Measurements from ENCODE around the gene OR51I1. TPM values are rescaled to one million over a fixed set of nuclear protein-coding genes. Genes with fewer than 3 reads are reported as not detected.

OR51I1 gene
- polyA plus RNA-seq, 1 donor (not counting 4 experiments of a cell fraction or from before 2014, with no cell fraction given) = not detected

DNA sequence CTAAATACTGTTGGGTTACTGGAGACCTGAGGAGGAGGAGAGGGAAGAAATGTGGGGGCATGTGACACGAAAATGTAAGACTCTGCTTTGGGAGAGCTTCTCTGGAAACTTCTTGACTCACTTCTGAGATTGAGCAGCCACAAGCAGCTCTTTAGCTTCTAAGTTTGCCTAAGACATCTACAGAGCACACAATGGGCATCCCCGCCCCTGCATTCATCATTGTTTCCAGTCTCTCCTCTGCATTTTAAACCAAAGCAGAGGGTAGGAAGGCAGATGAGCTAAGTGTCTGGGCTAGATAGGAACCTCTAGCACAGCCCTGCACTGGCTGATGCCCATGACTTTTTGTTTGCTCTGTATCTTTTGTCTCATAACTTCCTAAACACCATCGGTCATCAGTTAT is 45.1 kb upstream of the OR51I1 start:
- FAIRE-seq = no peak
- H2AFZ ChIP-seq (ENCODE audit: control insufficient read depth, low read length) = no peak overlapping the region
- no peaks in the 10 kb centered on the region for H4K20me1 ChIP-seq (ENCODE audit: control insufficient read depth, extremely low read depth, insufficient read depth, low read length)
- H3K27me3 ChIP-seq (ENCODE audit: control insufficient read depth, extremely low read depth, insufficient read depth, low read length) = no peaks in the 10 kb centered on the region
- H3K27ac ChIP-seq (ENCODE audit: control insufficient read depth, insufficient read depth, low read length) = no peak overlapping the region
- dilution Hi-C loops (cut with MboI; ENCODE audit: extremely low pct_ligation_motif_present, low sequenced_read_pairs) = no loop called here
- H3K79me2 ChIP-seq (ENCODE audit: control insufficient read depth, insufficient read depth, low read length) = no peaks in the 10 kb centered on the region
- TF ChIP-seq EZH2 (IDR thresholded peaks at IDR 0.05; ENCODE audit: low read length) = no peak
- TF ChIP-seq, protein P1, sequence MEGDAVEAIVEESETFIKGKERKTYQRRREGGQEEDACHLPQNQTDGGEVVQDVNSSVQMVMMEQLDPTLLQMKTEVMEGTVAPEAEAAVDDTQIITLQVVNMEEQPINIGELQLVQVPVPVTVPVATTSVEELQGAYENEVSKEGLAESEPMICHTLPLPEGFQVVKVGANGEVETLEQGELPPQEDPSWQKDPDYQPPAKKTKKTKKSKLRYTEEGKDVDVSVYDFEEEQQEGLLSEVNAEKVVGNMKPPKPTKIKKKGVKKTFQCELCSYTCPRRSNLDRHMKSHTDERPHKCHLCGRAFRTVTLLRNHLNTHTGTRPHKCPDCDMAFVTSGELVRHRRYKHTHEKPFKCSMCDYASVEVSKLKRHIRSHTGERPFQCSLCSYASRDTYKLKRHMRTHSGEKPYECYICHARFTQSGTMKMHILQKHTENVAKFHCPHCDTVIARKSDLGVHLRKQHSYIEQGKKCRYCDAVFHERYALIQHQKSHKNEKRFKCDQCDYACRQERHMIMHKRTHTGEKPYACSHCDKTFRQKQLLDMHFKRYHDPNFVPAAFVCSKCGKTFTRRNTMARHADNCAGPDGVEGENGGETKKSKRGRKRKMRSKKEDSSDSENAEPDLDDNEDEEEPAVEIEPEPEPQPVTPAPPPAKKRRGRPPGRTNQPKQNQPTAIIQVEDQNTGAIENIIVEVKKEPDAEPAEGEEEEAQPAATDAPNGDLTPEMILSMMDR (optimal IDR thresholded peaks at IDR 0.05 in 1 of 3, IDR thresholded peaks at IDR 0.05 in 1 of 3, conservative IDR thresholded peaks at IDR 0.05 in 1 of 3; ENCODE audit: extremely low read depth in 1 of 3, insufficient read depth in 2 of 3, low read length in 3 of 3) = no peak
- no peak overlapping the region for H3K4me3 ChIP-seq (ENCODE audit: control insufficient read depth in 2 of 3, extremely low read depth in 1 of 3, insufficient read depth in 2 of 3, low read depth in 1 of 3, low read length in 3 of 3)
- H3K4me1 ChIP-seq (ENCODE audit: control insufficient read depth, extremely low read depth, insufficient read depth, low read length) = no peaks in the 10 kb centered on the region
- no peak overlapping the region for H3K9ac ChIP-seq (ENCODE audit: control insufficient read depth, extremely low read depth, insufficient read depth, low read length)
- H3K4me2 ChIP-seq (ENCODE audit: control insufficient read depth, extremely low read depth, insufficient read depth, low read depth, low read length) = no peak overlapping the region
- no peak for DNase-seq (ENCODE audit: low read depth, low spot score)
- no peaks in the 10 kb centered on the region for H3K36me3 ChIP-seq (ENCODE audit: control insufficient read depth in 2 of 2, extremely low read depth in 1 of 2, insufficient read depth in 2 of 2, low read length in 2 of 2)
- no peaks in the 10 kb centered on the region for H3K9me3 ChIP-seq (ENCODE audit: control insufficient read depth, low read depth, low read length)
- H3K9me1 ChIP-seq (ENCODE audit: control insufficient read depth, extremely low read depth, insufficient read depth, low read length) = no peaks in the 10 kb centered on the region

DNA sequence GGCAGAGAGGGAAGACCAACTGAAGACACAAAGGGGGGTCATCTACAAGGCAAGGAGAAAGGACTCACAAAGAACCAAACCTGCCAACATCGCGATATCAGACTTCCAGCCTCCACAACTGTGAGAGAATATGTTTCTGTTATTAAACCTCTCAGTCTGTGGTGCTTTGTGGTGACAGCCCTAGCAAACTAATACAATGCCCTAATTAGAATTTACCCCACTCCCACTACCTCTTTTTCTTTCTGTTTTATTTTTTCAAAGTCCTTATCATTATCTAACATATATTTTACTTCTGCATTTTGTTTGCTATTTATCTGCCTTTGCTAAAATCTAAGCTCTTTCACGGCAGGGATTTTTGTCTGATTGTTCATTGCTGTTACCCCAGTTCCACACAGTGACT is 44.7 kb upstream of the OR51I1 start:
- Histone ChIP-seq H3K36me3 (ENCODE audit: control insufficient read depth in 2 of 2, extremely low read depth in 1 of 2, insufficient read depth in 2 of 2, low read length in 2 of 2) (no peaks in the 10 kb centered on the region), H3K4me1 (ENCODE audit: control insufficient read depth, extremely low read depth, insufficient read depth, low read length) (no peaks in the 10 kb centered on the region), H3K9me1 (ENCODE audit: control insufficient read depth, extremely low read depth, insufficient read depth, low read length) (no peaks in the 10 kb centered on the region), H4K20me1 (ENCODE audit: control insufficient read depth, extremely low read depth, insufficient read depth, low read length) (no peaks in the 10 kb centered on the region), H3K4me2 (ENCODE audit: control insufficient read depth, extremely low read depth, insufficient read depth, low read depth, low read length) (no peak overlapping the region), H2AFZ (ENCODE audit: control insufficient read depth, low read length) (no peak overlapping the region), H3K9ac (ENCODE audit: control insufficient read depth, extremely low read depth, insufficient read depth, low read length) (no peak overlapping the region), H3K27ac (ENCODE audit: control insufficient read depth, insufficient read depth, low read length) (no peak overlapping the region), H3K9me3 (ENCODE audit: control insufficient read depth, low read depth, low read length) (no peaks in the 10 kb centered on the region), H3K4me3 (ENCODE audit: control insufficient read depth in 2 of 3, extremely low read depth in 1 of 3, insufficient read depth in 2 of 3, low read depth in 1 of 3, low read length in 3 of 3) (no peak overlapping the region), H3K79me2 (ENCODE audit: control insufficient read depth, insufficient read depth, low read length) (no peaks in the 10 kb centered on the region), H3K27me3 (ENCODE audit: control insufficient read depth, extremely low read depth, insufficient read depth, low read length) (no peaks in the 10 kb centered on the region)
- FAIRE-seq = no peak
- no peak for DNase-seq (ENCODE audit: low read depth, low spot score)
- no peak for TF ChIP-seq EZH2 (IDR thresholded peaks at IDR 0.05; ENCODE audit: low read length)
- TF ChIP-seq, protein P1 (optimal IDR thresholded peaks at IDR 0.05 in 1 of 3, IDR thresholded peaks at IDR 0.05 in 1 of 3, conservative IDR thresholded peaks at IDR 0.05 in 1 of 3; ENCODE audit: extremely low read depth in 1 of 3, insufficient read depth in 2 of 3, low read length in 3 of 3) = no peak
- dilution Hi-C loops (cut with MboI; ENCODE audit: extremely low pct_ligation_motif_present, low sequenced_read_pairs) = no loop called here

Measured in keratinocyte (primary cell).